Neuronal stem cell (in vitro differentiated cells): ENCODE results near the gene LRMDA.

Experiments
- DNase-seq: peaks from one replicate; pipeline ENCODE4 v3.0.0-alpha.2; 2013; ENCODE audit warnings: low spot score
- H2AFZ ChIP-seq: one replicate; pipeline ENCODE4 v1.6.1; 2013; ENCODE audit warnings: mild to moderate bottlenecking, low read length, inconsistent platforms
- H2AK5ac ChIP-seq: 2 replicates; pipeline ENCODE4 v1.6.1; 2013; ENCODE audit warnings: low read depth, mild to moderate bottlenecking, inconsistent platforms, low read length, moderate library complexity, mixed read lengths
- H2BK120ac ChIP-seq: 2 replicates; pipeline ENCODE4 v1.6.1; 2013; ENCODE audit warnings: low read depth, mild to moderate bottlenecking, inconsistent platforms, low read length, moderate library complexity, mixed read lengths
- H2BK12ac ChIP-seq: one replicate; pipeline ENCODE4 v1.6.1; 2013; ENCODE audit warnings: low read length, inconsistent platforms
- H2BK15ac ChIP-seq: 2 replicates; pipeline ENCODE4 v1.6.1; 2013; ENCODE audit warnings: mild to moderate bottlenecking, low read length, inconsistent platforms, mixed read lengths
- H2BK5ac ChIP-seq: one replicate; pipeline ENCODE4 v1.6.1; 2013; ENCODE audit warnings: inconsistent platforms, mild to moderate bottlenecking, low read length, moderate library complexity
- H3K14ac ChIP-seq: one replicate; pipeline ENCODE4 v1.6.1; 2013; ENCODE audit warnings: low read length, inconsistent platforms
- H3K18ac ChIP-seq: 2 replicates; pipeline ENCODE4 v1.6.1; 2013; ENCODE audit warnings: low read length, inconsistent platforms
- H3K23ac ChIP-seq: 2 replicates; pipeline ENCODE4 v1.6.1; 2013; ENCODE audit warnings: low read depth, mild to moderate bottlenecking, mixed read lengths, low read length, inconsistent platforms; ENCODE audit not compliant: poor library complexity
- H3K27ac ChIP-seq: replicated peaks from 3 replicates; pipeline ENCODE4 v1.5.1; 2013; ENCODE audit warnings: low read length, inconsistent platforms
- H3K27me3 ChIP-seq, 3 experiments: 2 replicates each; pipeline ENCODE4 v1.6.1; 2013; ENCODE audit warnings: low read length in 3 of 3, mild to moderate bottlenecking in 2 of 3, inconsistent platforms in 1 of 3, low read depth in 1 of 3, mixed read lengths in 1 of 3, moderate library complexity in 1 of 3; ENCODE audit not compliant: control insufficient read depth in 3 of 3, insufficient read depth in 3 of 3
- H3K36me3 ChIP-seq, 2 donors: replicated peaks in 1 of 2; 2 replicates each; pipeline ENCODE4 v1.6.1; 2013; ENCODE audit warnings: low read length in 2 of 2; ENCODE audit not compliant: control insufficient read depth in 2 of 2, insufficient read depth in 2 of 2
- H3K4ac ChIP-seq: 2 replicates; pipeline ENCODE4 v1.6.1; 2013; ENCODE audit warnings: inconsistent platforms, mild to moderate bottlenecking, low read length, moderate library complexity
- H3K4me1 ChIP-seq, 2 donors: 1 replicate in 1 of 2; 2 replicates in 1 of 2; pipeline ENCODE4 v1.6.1; 2013; ENCODE audit warnings: low read length in 2 of 2, low read depth in 1 of 2; ENCODE audit not compliant: control insufficient read depth in 2 of 2, insufficient read depth in 1 of 2
- H3K4me2 ChIP-seq: one replicate; pipeline ENCODE4 v1.6.1; 2013; ENCODE audit warnings: mild to moderate bottlenecking, low read length, inconsistent platforms; ENCODE audit not compliant: insufficient read depth, poor library complexity, severe bottlenecking
- H3K4me3 ChIP-seq, 2 donors: 2 replicates each; pipeline ENCODE4 v1.5.1; 2013; ENCODE audit warnings: low read length in 2 of 2, mild to moderate bottlenecking in 2 of 2, inconsistent platforms in 1 of 2, moderate library complexity in 1 of 2
- H3K79me1 ChIP-seq: one replicate; pipeline ENCODE4 v1.6.1; 2013; ENCODE audit warnings: low read depth, mild to moderate bottlenecking, inconsistent platforms, low read length, moderate library complexity
- H3K9ac ChIP-seq: one replicate; pipeline ENCODE4 v1.6.1; 2013; ENCODE audit warnings: mild to moderate bottlenecking, low read depth, low read length, inconsistent platforms; ENCODE audit not compliant: poor library complexity
- H3K9me3 ChIP-seq, 2 donors: replicated peaks in 1 of 2; 2 replicates each; pipeline versions ENCODE3 to v1.6.1; 2013; ENCODE audit warnings: low read length in 2 of 2, mild to moderate bottlenecking in 2 of 2, inconsistent platforms in 1 of 2, low read depth in 1 of 2, mixed read lengths in 1 of 2, moderate library complexity in 1 of 2; ENCODE audit not compliant: control insufficient read depth in 2 of 2, insufficient read depth in 1 of 2
- H4K8ac ChIP-seq: one replicate; pipeline ENCODE4 v1.6.1; 2013; ENCODE audit warnings: low read depth, mild to moderate bottlenecking, inconsistent platforms, low read length, moderate library complexity
- H4K91ac ChIP-seq: one replicate; pipeline ENCODE4 v1.6.1; 2013; ENCODE audit warnings: low read length, low read depth, mild to moderate bottlenecking, inconsistent platforms; ENCODE audit not compliant: poor library complexity
- WGBS, 2 donors: extraction: QIAGEN DNeasy Blood & Tissue Kit; methylation state at CpG; one replicate each; pipeline ENCODE4 v1.1.7; 2013; ENCODE audit warnings: missing lambda C conversion rate in 2 of 2, mixed read lengths in 1 of 2; ENCODE audit not compliant: insufficient read length in 2 of 2, insufficient replicate concordance in 1 of 2; ENCODE audit errors: extremely low coverage in 2 of 2; 5-methylcytosine and 5-hydroxymethylcytosine counted together

LRMDA gene

DNA sequence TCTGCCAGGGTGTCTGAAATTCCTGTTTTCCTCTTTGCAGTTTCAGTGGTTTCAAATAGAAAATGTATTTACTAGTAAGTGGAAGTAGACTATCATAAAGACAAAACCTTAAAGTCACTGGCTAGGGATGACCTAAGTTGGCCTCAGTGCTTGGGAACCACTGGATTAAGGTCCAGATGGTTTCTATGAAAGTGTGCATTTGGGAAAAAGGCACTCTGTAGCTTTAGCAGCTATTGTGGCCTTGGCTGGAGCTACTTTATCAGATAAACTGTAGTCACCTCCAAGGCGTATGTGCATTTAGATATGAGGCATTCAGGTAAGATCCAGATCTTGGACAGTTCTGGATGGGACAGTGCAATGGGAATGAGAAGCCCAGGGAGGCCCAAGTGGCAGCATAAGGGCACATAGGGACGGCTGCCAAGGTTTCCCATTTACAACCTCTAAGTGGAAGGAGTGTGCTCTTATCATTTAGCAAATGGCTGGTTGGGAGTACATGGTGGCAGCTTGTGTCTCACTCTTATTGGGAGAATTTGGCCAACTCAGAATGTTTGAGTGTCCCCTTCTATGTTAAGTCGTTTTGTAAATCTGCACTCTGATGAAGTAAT is 185.6 kb downstream of the LRMDA start:
- H3K36me3 ChIP-seq, result no peaks in the 10 kb centered on the region
- H4K91ac ChIP-seq, result no peak overlapping the region
- H3K23ac ChIP-seq, result no peak overlapping the region
- H3K4me3 ChIP-seq, result no peak overlapping the region
- H2AFZ ChIP-seq, result no peak overlapping the region
- no peak overlapping the region for H2BK15ac ChIP-seq
- peaks cover 9 to 11% of the 10 kb centered on the region in 2 donors for H3K4me1 ChIP-seq
- H3K27me3 ChIP-seq, result no peaks in the 10 kb centered on the region
- H2BK5ac ChIP-seq, result no peak overlapping the region
- no peak overlapping the region for H3K14ac ChIP-seq
- H2BK12ac ChIP-seq, result no peak overlapping the region
- H3K9me3 ChIP-seq, result no peaks in the 10 kb centered on the region
- no peak overlapping the region for H3K9ac ChIP-seq
- WGBS, 2 donors, result no CpG with 5 or more reads among the region's 3 CpGs
- DNase-seq, result no peak
- H3K4me2 ChIP-seq, result no peak overlapping the region
- H3K18ac ChIP-seq, result no peak overlapping the region
- H2AK5ac ChIP-seq, result no peak overlapping the region
- no peak overlapping the region for H3K4ac ChIP-seq
- no peak overlapping the region for H4K8ac ChIP-seq
- H3K27ac ChIP-seq, result no peak overlapping the region
- H3K79me1 ChIP-seq, result no peaks in the 10 kb centered on the region
- no peak overlapping the region for H2BK120ac ChIP-seq

DNA sequence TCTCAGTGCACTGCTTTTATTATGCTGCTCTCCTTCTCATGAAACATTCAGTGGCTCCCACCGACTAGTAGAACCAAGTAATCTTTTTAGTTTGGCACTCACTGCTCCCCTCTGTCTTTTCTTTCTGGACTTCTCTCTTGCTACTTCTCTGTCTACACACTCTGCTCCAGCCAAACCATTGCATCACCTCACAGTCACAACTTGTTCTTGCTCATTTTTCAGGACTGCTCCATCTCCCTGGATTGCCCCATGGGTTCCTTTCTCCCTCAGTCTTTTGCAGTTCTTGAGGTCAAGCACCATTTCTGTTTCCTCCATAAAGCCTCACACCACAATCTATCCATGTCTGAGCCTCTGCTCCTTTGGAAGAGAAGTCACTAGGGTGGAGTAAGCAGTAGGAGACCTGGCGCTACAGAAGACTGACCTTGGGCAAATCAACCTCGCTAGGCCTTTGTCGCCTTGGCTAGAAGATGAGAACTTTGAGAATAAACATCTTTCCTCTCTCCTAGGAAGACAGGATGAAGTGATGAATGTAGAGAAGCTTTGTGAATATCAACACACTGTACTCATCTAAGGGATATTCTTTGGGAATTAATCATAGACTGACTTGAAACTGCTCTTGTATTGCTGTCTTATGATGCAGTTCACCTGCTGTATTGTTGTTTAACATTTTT is 186.2 kb downstream of the LRMDA start:
- no peaks in the 10 kb centered on the region for H3K36me3 ChIP-seq
- no peak overlapping the region for H3K23ac ChIP-seq
- H3K14ac ChIP-seq, result no peak overlapping the region
- no peak overlapping the region for H3K27ac ChIP-seq
- no peak overlapping the region for H3K4me2 ChIP-seq
- H3K4ac ChIP-seq, result no peak overlapping the region
- H3K4me3 ChIP-seq, result no peak overlapping the region
- H2AFZ ChIP-seq, result no peak overlapping the region
- H2BK5ac ChIP-seq, result no peak overlapping the region
- no peaks in the 10 kb centered on the region for H3K79me1 ChIP-seq
- no peak for DNase-seq
- no peak overlapping the region for H4K91ac ChIP-seq
- no peak overlapping the region for H2BK15ac ChIP-seq
- H4K8ac ChIP-seq, result no peak overlapping the region
- H3K4me1 ChIP-seq, result peaks cover 8 to 11% of the 10 kb centered on the region in 2 donors
- H3K9me3 ChIP-seq, result no peaks in the 10 kb centered on the region
- H2AK5ac ChIP-seq, result no peak overlapping the region
- WGBS, 2 donors, result no CpG with 5 or more reads among the region's 4 CpGs
- no peak overlapping the region for H2BK120ac ChIP-seq
- H3K9ac ChIP-seq, result no peak overlapping the region
- no peak overlapping the region for H2BK12ac ChIP-seq
- no peak overlapping the region for H3K18ac ChIP-seq
- H3K27me3 ChIP-seq, result no peaks in the 10 kb centered on the region

GRCh38 chr10:75619635-75620034 is 188.2 kb downstream of the LRMDA start:
- Histone ChIP-seq H3K79me1 (no peaks in the 10 kb centered on the region), H3K4ac (no peak overlapping the region), H3K18ac (peak overlapping the region; percentile 65), H2BK15ac (no peak overlapping the region), H3K23ac (no peak overlapping the region), H4K8ac (no peak overlapping the region), H3K27ac (no peak overlapping the region), H3K36me3 (no peaks in the 10 kb centered on the region), H3K4me2 (no peak overlapping the region), H2BK5ac (no peak overlapping the region), H2AFZ (no peak overlapping the region), H3K27me3 (no peaks in the 10 kb centered on the region), H2BK120ac (no peak overlapping the region), H3K9ac (no peak overlapping the region), H3K9me3 (no peaks in the 10 kb centered on the region), H3K14ac (no peak overlapping the region), H4K91ac (no peak overlapping the region), H2BK12ac (no peak overlapping the region), H3K4me1 (peaks cover 3 to 9% of the 10 kb centered on the region in 2 donors), H2AK5ac (no peak overlapping the region), H3K4me3 (no peak overlapping the region)
- WGBS, 2 donors, result no CpG with 5 or more reads among the region's 3 CpGs
- no peak for DNase-seq

DNA sequence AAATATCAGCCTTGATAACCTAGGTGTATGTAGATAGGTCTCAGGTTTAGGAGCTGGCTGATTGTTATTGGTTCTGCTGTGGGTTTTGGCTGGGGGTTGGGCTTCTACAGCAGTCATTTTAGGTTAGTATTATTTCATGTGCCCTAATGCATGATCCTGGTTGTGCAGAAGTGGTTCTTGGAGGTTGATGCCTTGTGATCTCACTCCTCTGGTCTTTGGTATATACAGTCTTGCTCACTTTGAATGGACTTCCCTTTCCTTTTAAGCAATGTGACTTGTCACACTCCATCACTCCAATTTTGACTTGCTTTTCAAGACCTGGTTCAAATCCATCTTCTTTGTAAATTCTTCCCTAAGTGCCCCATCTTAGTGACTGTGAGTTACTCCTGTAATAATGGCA is 188.9 kb downstream of the LRMDA start:
- Histone ChIP-seq H4K8ac (no peak overlapping the region), H3K4me1 (peaks cover 2 to 9% of the 10 kb centered on the region in 2 donors), H2BK12ac (no peak overlapping the region), H3K27me3 (no peaks in the 10 kb centered on the region), H3K27ac (no peak overlapping the region), H2AFZ (no peak overlapping the region), H3K4me2 (no peak overlapping the region), H3K4me3 (no peak overlapping the region), H4K91ac (no peak overlapping the region), H2BK5ac (no peak overlapping the region), H2BK120ac (no peak overlapping the region), H3K14ac (no peak overlapping the region), H2AK5ac (no peak overlapping the region), H3K36me3 (no peaks in the 10 kb centered on the region), H3K79me1 (no peaks in the 10 kb centered on the region), H3K18ac (no peak overlapping the region), H3K4ac (no peak overlapping the region), H3K9ac (no peak overlapping the region), H3K9me3 (no peaks in the 10 kb centered on the region), H3K23ac (no peak overlapping the region), H2BK15ac (no peak overlapping the region)
- no peak for DNase-seq
